DOHH2 (cell line): ENCODE measurements around the gene FBXW2.
A peak's percentile ranks its signal among the peaks of the same experiment; 100 is the strongest.

Experiments
- H3F3A ChIP-seq: fragments of 200-600 bp; sonication (generic), shearing (Covaris generic); 2 replicates; pipeline ENCODE4 v1.6.0; 2016; ENCODE audit warnings: antibody characterized with exemption, mild to moderate bottlenecking; ENCODE audit not compliant: control insufficient read depth, insufficient read depth
- H3K27ac ChIP-seq: fragments of 200-600 bp; sonication (generic); 2 replicates; pipeline ENCODE4 v1.5.1; 2014; ENCODE audit warnings: low read depth, mild to moderate bottlenecking, low read length, moderate library complexity
- H3K27me3 ChIP-seq: fragments of 200-600 bp; sonication (generic); 2 replicates; pipeline ENCODE4 v1.6.1; 2014; ENCODE audit warnings: mild to moderate bottlenecking, low read length, mixed read lengths; ENCODE audit not compliant: control insufficient read depth
- H3K36me3 ChIP-seq: fragments of 200-600 bp; sonication (generic); 2 replicates; pipeline ENCODE4 v1.6.1; 2014; ENCODE audit warnings: mild to moderate bottlenecking, low read length, moderate library complexity, mixed read lengths; ENCODE audit not compliant: control insufficient read depth
- H3K4me1 ChIP-seq: fragments of 200-600 bp; sonication (generic); 2 replicates; pipeline ENCODE4 v1.6.1; 2014; ENCODE audit warnings: mild to moderate bottlenecking, low read length, mixed read lengths; ENCODE audit not compliant: control insufficient read depth
- H3K4me2 ChIP-seq: fragments of 200-600 bp; sonication (generic); 2 replicates; pipeline ENCODE4 v1.6.0; 2014; ENCODE audit warnings: mild to moderate bottlenecking, low read length, moderate library complexity
- H3K4me3 ChIP-seq: fragments of 200-600 bp; sonication (generic); 2 replicates; pipeline ENCODE4 v1.5.1; 2014; ENCODE audit warnings: mild to moderate bottlenecking, low read length, mixed read lengths
- H3K79me2 ChIP-seq: fragments of 200-600 bp; sonication (generic); 2 replicates; pipeline ENCODE4 v1.6.1; 2014; ENCODE audit warnings: mild to moderate bottlenecking, low read length, mixed read lengths; ENCODE audit not compliant: control insufficient read depth
- H3K9me2 ChIP-seq: fragments of 200-600 bp; sonication (generic); replicated peaks from 2 replicates; pipeline ENCODE4 v1.6.1; 2014; ENCODE audit warnings: mild to moderate bottlenecking, low read length, mixed read lengths; ENCODE audit not compliant: control insufficient read depth
- H3K9me3 ChIP-seq: fragments of 200-600 bp; sonication (generic); 2 replicates; pipeline ENCODE4 v1.6.1; 2014; ENCODE audit warnings: antibody characterized with exemption, low read length, mixed read lengths; ENCODE audit not compliant: control insufficient read depth, insufficient read depth
- H4K20me1 ChIP-seq: fragments of 200-600 bp; sonication (generic); 2 replicates; pipeline ENCODE4 v1.6.0; 2014; ENCODE audit warnings: low read depth, mild to moderate bottlenecking, antibody characterized with exemption, low read length, moderate library complexity; ENCODE audit not compliant: control insufficient read depth, insufficient read depth
- EZH2phosphoT487 ChIP-seq: fragments of 200-600 bp; sonication (generic); IDR thresholded peaks from 2 replicates; pipeline ENCODE4 v1.6.1; 2017; ENCODE audit warnings: borderline replicate concordance, mild to moderate bottlenecking, antibody characterized with exemption, low read length, moderate library complexity, mixed read lengths
- TF ChIP-seq, protein P1 (sequence below): fragments of 200-600 bp; sonication (generic); IDR thresholded peaks from one replicate; pipeline ENCODE4 v1.5.1; 2014; ENCODE audit warnings: antibody characterized with exemption, mild to moderate bottlenecking, low read depth, low read length; ENCODE audit not compliant: poor library complexity, severe bottlenecking

Gene FBXW2

GRCh38 chr9:120715389-120715924 is 77.8 kb downstream of the FBXW2 start:
- Histone ChIP-seq H3K27me3 (no peaks in the 10 kb centered on the region), H3K4me2 (peak overlapping the region; percentile 89), H3F3A (peaks cover 6% of the 10 kb centered on the region; the same call in 1 of the 2 replicates), H3K4me1 (peaks cover 37% of the 10 kb centered on the region), H3K4me3 (peak overlapping the region; percentile 86), H4K20me1 (no peaks in the 10 kb centered on the region), H3K79me2 (peaks cover 17% of the 10 kb centered on the region), H3K27ac (no peak overlapping the region), H3K36me3 (no peaks in the 10 kb centered on the region), H3K9me2 (no peaks in the 10 kb centered on the region), H3K9me3 (no peaks in the 10 kb centered on the region)
- TF ChIP-seq EZH2phosphoT487: no peak
- TF ChIP-seq, protein P1, sequence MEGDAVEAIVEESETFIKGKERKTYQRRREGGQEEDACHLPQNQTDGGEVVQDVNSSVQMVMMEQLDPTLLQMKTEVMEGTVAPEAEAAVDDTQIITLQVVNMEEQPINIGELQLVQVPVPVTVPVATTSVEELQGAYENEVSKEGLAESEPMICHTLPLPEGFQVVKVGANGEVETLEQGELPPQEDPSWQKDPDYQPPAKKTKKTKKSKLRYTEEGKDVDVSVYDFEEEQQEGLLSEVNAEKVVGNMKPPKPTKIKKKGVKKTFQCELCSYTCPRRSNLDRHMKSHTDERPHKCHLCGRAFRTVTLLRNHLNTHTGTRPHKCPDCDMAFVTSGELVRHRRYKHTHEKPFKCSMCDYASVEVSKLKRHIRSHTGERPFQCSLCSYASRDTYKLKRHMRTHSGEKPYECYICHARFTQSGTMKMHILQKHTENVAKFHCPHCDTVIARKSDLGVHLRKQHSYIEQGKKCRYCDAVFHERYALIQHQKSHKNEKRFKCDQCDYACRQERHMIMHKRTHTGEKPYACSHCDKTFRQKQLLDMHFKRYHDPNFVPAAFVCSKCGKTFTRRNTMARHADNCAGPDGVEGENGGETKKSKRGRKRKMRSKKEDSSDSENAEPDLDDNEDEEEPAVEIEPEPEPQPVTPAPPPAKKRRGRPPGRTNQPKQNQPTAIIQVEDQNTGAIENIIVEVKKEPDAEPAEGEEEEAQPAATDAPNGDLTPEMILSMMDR: no peak

DNA sequence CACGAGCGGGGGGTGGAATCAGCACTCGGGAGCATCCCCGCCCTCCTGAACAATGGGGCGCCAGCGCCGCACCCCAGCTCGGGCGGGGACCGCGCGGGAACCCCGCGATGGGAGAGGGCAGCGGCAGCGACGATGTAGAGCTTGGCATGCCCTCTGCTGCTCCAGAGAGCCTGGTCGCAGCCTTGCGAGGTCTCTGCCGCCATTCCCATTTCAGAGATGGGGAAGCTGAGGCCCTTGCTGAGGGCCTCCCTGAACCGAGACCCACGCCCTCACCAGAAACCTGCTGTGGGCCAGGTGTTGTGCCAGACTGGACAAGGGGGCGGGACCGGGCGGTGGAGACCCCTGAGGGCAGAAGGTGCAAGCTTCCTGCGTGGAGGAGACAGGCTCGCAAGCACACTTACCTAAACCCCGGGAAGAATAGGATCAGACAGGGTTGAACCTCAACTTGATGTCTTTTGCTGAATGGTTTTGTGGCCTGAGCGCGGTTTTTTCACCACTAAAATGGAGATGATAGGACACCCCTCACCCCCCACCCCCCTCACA is 78.3 kb downstream of the FBXW2 start:
- H3K27me3 ChIP-seq: no peaks in the 10 kb centered on the region
- no peaks in the 10 kb centered on the region for H3K9me3 ChIP-seq
- H3K4me2 ChIP-seq: peak overlapping the region; percentile 89
- no peaks in the 10 kb centered on the region for H4K20me1 ChIP-seq
- TF ChIP-seq, protein P1: no peak
- no peak for TF ChIP-seq EZH2phosphoT487
- H3K27ac ChIP-seq: no peak overlapping the region
- peaks cover 38% of the 10 kb centered on the region for H3K4me1 ChIP-seq
- H3K9me2 ChIP-seq: no peaks in the 10 kb centered on the region
- peaks cover 17% of the 10 kb centered on the region for H3K79me2 ChIP-seq
- no peaks in the 10 kb centered on the region for H3K36me3 ChIP-seq
- H3F3A ChIP-seq: peaks cover 6% of the 10 kb centered on the region; the same call in 1 of the 2 replicates
- H3K4me3 ChIP-seq: peak overlapping the region; percentile 86

GRCh38 chr9:120714088-120714845 is 78.9 kb downstream of the FBXW2 start, which contains the start of gene MEGF9:
MEGF9 (minus strand) TSS chr9:120714470; CDS start chr9:120714358, 112 bp downstream.
- peaks cover 38% of the 10 kb centered on the region for H3K4me1 ChIP-seq
- H3K4me2 ChIP-seq: peak within 1 kb of the TSS; percentile 89
- no peak within 1 kb of the TSS for H3K27ac ChIP-seq
- H4K20me1 ChIP-seq: no peaks in the 10 kb centered on the region
- H3K36me3 ChIP-seq: no peaks in the 10 kb centered on the region
- H3K4me3 ChIP-seq: peak within 1 kb of the TSS; percentile 86
- no peaks in the 10 kb centered on the region for H3K27me3 ChIP-seq
- no peaks in the 10 kb centered on the region for H3K9me3 ChIP-seq
- TF ChIP-seq, protein P1: no peak
- no peak for TF ChIP-seq EZH2phosphoT487
- no peaks in the 10 kb centered on the region for H3K9me2 ChIP-seq
- peaks cover 17% of the 10 kb centered on the region for H3K79me2 ChIP-seq
- H3F3A ChIP-seq: peaks cover 6% of the 10 kb centered on the region; the same call in 1 of the 2 replicates
